Measurements from ENCODE around the gene IGLL1.
"Not testable (repeated sequence)": the region's sequence is repeated elsewhere in the genome, so short reads cannot be mapped to it uniquely, and the experiment has no call there.

Gene IGLL1

DNA sequence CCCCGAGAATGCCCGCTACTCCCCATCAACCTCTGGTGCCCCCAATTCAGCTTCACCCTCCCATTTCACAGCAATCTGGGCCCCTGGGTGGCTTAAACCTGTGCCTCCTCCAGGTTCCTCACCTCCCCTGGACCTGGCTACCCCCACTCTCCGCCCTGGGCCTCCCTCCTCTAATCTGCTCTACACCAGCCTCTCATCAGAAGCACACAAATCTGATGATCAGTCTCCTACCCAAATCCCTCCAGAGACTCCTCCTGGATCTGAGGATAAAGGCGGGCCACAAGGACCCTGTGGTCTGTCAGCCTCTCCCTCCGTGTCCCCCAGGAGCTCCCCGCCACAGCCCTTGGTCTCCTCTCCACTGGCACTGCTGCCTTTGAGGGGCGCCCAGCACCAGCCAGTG is 23.2 kb upstream of the IGLL1 start:
- no peaks in the 10 kb centered on the region for H3K36me3 ChIP-seq (ENCODE audit: insufficient read depth, low read length)

DNA sequence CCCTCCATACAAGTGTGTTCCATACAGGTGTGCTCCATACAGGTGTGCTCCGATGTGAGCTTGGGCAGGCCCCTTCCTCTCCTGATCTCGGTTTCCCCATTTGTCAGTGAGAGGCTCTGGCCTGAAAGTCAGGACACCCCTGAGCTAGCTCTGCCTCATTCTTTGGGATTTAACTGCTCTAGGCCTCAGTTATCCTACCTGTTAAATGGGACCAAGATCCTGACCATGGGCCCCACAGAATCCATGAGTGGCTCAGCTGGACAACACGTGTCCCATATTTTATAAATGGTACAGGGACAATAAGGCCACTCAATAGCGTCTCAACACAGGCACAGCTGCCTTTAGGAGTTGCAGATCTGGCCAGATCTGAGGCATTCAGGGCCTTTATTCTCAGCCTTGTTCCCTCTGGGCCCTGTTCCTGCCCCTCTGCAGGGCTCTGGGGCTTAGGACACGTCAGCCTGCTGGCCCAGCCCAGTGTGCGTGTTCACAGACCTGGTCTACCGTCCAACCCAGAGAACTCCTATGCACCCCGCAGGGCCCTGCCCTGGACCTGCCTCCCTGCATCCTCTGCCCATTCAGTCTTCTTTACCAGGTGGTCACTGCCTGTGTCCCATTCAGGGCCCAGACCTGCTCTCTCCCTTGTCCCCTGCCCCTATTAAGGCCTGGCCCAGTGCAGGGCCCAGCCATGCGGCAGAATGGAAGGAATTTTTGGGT is 18.9 kb upstream of the IGLL1 start:
- Histone ChIP-seq H3K9ac (ENCODE audit: low read depth, low read length) (no peak overlapping the region), H3K4me1 (ENCODE audit: insufficient read depth, low read length) (no peaks in the 10 kb centered on the region)

More for the DNA sequence above, 23.2 kb upstream of the IGLL1 start:
- Histone ChIP-seq H3K9me3 (ENCODE audit: control insufficient read depth, insufficient read depth, low read length) (no peaks in the 10 kb centered on the region), H3K9ac (ENCODE audit: low read depth, low read length) (no peak overlapping the region), H3K4me1 (ENCODE audit: insufficient read depth, low read length) (no peaks in the 10 kb centered on the region)

DNA sequence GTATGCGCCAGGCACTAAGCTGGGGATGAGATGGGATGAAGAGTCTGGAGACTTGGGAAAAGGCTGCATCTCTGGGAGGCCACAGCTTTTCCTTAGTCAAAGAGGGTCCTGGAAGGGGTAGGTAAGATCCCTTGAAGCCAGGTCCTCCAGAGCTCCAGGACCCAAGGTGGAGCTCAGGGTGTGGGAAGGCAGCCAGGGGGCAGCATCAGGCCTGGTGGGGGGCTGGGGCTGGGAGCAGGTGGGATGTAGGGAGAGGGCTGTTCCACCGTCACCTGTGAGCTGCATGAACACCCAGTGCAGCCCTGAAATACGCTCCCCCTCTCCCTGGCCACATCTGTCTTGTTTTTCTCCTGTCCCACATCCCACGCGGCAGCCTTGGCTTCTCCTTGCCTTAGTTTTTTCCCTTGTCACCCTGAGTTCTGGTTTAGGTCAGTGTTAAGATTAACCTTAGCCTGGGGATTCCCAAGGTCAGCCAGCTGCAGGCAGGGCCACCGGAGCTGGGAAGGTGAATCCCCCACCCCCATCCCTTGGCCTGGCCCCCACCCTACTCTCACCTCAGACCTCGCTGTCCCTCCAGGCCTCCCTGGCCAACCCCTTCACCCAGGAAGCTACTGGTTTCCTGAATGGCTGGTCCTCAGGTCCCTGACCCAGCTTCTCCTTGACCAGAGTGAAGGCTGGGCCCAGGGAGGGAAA is 17.6 kb upstream of the IGLL1 start:
- H3K9me3 ChIP-seq (ENCODE audit: control insufficient read depth, insufficient read depth, low read length); H3K36me3 ChIP-seq (ENCODE audit: insufficient read depth, low read length); H3K4me1 ChIP-seq (ENCODE audit: insufficient read depth, low read length); H3K9ac ChIP-seq (ENCODE audit: low read depth, low read length): not testable (repeated sequence)

More for the DNA sequence above, 18.9 kb upstream of the IGLL1 start:
- Histone ChIP-seq H3K36me3 (ENCODE audit: insufficient read depth, low read length) (no peaks in the 10 kb centered on the region), H3K9me3 (ENCODE audit: control insufficient read depth, insufficient read depth, low read length) (no peaks in the 10 kb centered on the region)

DNA sequence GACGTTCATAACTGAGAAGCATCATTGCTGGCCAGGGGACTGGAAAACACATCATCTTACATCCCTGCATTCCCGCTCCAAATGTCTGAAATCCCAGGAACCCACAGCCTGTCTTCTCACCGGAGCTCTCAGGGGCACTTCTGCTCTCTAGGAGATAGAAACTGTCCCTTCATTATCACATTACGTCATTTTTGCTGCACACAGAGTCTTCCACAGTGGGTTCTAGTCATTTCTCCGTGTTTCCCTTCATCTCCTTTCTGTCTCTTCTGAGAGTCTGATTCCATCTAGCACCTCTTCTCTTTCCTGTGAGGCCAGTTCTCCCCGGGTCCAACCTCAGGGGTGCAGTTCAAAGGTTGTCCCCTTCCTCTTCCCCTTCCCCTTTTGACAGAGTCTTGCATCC is 15.8 kb upstream of the IGLL1 start:
- not testable (repeated sequence) for H3K9me3 ChIP-seq (ENCODE audit: control insufficient read depth, insufficient read depth, low read length); H3K4me1 ChIP-seq (ENCODE audit: insufficient read depth, low read length); H3K36me3 ChIP-seq (ENCODE audit: insufficient read depth, low read length); H3K9ac ChIP-seq (ENCODE audit: low read depth, low read length)

DNA sequence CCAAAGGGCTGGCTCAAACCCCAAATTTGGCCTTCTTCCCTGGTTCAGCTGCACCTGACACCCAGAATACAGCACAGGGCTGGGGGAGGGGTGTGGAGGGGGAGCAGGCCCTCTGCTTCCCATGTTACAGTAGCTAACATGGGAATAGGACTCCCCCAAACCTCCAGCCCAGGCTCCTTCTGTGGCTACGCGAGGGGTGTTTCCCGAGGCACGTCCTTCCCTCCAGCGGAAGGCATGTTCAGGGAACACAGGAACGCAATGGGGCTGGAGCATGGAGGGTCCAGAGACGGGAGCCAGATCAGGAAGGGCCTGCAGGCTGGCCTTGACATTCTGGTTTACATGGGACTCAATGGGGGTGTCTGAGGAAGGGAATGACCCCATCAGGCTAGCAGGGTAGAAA is 11.8 kb upstream of the IGLL1 start:
- Histone ChIP-seq H3K9me3 (ENCODE audit: control insufficient read depth, insufficient read depth, low read length) (no peaks in the 10 kb centered on the region), H3K4me1 (ENCODE audit: insufficient read depth, low read length) (peaks cover 6% of the 10 kb centered on the region; the same call in 1 of the 2 replicates), H3K9ac (ENCODE audit: low read depth, low read length) (no peak overlapping the region), H3K36me3 (ENCODE audit: insufficient read depth, low read length) (no peaks in the 10 kb centered on the region)

DNA sequence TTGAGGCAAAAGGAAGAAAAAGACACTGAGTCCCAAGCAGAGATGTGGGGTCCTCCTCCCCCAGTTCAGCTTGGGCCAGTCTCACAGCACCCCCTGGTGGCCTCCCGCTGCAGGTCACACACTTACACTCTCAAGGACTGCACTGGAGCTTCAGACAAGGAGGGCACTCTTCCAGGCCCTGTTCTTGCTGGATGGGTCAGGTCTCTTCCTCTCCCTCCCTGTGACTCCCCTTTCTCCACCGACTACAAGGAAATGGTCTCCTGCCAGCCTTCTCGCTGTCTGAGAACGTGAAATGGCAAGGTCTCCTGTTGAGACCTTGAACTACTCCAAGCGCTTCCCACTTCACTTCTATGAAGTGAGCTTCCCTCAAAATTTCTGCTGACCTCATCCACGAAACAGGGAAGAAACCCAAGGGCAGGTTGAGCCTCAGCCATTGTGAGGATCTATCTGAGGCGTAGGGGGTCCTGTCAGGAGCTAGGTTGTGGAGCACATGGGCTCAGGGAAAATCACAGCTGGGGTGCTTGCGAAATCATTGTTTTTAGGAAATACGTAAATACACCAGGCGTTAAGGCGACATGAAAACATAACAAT is 11.2 kb upstream of the IGLL1 start:
- H3K36me3 ChIP-seq (ENCODE audit: insufficient read depth, low read length) = no peaks in the 10 kb centered on the region
- H3K9ac ChIP-seq (ENCODE audit: low read depth, low read length) = no peak overlapping the region
- peaks cover 6% of the 10 kb centered on the region; the same call in 1 of the 2 replicates for H3K4me1 ChIP-seq (ENCODE audit: insufficient read depth, low read length)
- no peaks in the 10 kb centered on the region for H3K9me3 ChIP-seq (ENCODE audit: control insufficient read depth, insufficient read depth, low read length)

DNA sequence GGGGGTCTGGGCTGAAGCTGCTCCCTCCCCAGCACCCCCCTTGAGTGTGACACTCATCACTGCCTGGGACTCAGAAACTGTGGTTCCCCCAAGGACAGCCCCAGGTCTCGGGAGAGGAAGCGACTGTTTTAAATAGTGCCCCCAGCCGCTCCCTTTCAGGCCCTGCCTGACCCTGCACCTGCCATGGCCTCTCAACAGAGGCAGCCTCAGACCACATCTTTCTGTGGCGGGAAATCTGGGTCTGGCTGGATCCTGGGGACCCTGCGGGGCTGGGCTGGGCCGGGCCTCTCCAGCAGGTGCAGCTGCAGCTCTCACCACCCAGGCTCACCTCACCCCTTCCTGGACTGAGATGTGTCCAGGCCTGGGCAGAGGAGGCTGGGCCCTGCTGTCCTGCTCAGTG is 3.7 kb upstream of the IGLL1 start:
- Histone ChIP-seq H3K36me3 (ENCODE audit: insufficient read depth, low read length) (no peaks in the 10 kb centered on the region), H3K9ac (ENCODE audit: low read depth, low read length) (no peak overlapping the region), H3K4me1 (ENCODE audit: insufficient read depth, low read length) (no peaks in the 10 kb centered on the region), H3K9me3 (ENCODE audit: control insufficient read depth, insufficient read depth, low read length) (no peaks in the 10 kb centered on the region)

DNA sequence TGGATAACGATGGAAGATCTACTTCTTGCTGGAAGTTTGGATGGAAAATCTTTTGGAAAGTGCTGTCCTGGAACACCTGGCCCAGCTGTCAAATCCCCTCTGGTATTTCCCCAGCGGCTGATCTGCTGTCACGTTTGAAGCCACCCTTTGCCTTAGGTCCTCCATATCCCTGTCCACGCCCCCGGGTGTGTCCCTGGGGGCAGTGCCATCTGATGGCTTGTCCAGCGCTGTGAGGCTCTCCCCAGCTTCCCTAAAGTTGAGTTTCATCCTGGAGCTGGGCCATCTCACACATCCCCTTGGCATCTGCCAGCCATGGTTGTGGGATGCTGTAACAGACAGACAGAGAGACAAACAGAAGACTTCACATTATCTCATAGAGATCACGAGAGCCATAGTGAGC is 3.1 kb upstream of the IGLL1 start:
- Histone ChIP-seq H3K9ac (ENCODE audit: low read depth, low read length) (no peak overlapping the region), H3K36me3 (ENCODE audit: insufficient read depth, low read length) (no peaks in the 10 kb centered on the region), H3K4me1 (ENCODE audit: insufficient read depth, low read length) (no peaks in the 10 kb centered on the region), H3K9me3 (ENCODE audit: control insufficient read depth, insufficient read depth, low read length) (no peaks in the 10 kb centered on the region)

DNA sequence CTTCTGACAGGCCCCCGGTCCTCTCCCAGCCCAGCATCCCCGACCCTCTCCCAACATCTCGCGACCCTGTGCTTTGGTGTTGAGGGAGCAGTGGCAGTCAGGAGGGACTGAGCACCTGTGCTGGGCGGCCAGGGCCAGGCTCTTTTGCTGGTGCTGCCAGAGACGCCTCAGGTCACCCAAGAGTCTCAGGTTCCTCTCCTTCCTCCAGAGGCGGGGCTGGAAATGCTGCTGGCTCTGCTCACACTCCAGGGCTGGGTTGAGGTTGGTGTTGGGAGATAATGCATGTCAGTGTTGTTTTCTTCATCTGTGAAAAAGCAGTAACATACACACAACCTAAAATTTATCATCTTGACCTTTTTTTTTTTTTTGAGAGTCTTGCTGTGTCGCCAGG is 1.2 kb upstream of the IGLL1 start:
- Histone ChIP-seq H3K4me1 (ENCODE audit: insufficient read depth, low read length) (no peaks in the 10 kb centered on the region), H3K9ac (ENCODE audit: low read depth, low read length) (no peak overlapping the region), H3K9me3 (ENCODE audit: control insufficient read depth, insufficient read depth, low read length) (no peaks in the 10 kb centered on the region), H3K36me3 (ENCODE audit: insufficient read depth, low read length) (no peaks in the 10 kb centered on the region)

DNA sequence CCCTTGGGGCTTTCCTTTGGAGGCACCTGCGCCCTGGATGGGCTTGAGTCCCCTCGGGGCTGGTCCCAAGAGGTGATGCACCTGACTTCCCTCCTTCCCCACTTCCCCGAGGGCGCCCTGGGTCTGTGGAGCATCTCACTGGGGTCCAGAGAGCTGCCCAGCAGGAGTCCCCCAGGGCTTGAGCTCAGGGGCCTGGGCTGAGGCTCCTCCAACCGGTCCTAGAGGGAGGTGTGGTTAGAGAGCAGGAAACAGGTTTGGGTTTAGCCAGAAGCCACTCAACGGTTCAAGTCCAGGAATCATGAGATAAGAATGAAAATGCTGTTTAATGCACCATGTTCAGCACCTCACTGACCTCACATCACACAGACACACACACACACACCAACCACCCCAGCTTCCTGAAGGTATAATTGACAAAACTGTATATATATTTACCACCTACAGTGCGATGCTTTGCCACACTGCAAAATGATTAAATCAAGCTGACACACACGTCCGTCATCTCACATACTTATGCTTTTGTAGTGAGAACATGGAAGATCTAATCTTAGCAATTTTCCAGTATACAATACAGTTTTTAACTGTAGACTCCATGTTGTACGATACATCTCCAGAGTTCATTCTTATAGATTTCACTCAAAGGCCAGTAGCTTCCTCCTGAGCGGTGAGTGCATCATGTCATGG is 628 bp upstream of the IGLL1 start:
- Histone ChIP-seq H3K36me3 (ENCODE audit: insufficient read depth, low read length) (no peaks in the 10 kb centered on the region), H3K9me3 (ENCODE audit: control insufficient read depth, insufficient read depth, low read length) (no peaks in the 10 kb centered on the region), H3K9ac (ENCODE audit: low read depth, low read length) (no peak overlapping the region), H3K4me1 (ENCODE audit: insufficient read depth, low read length) (no peaks in the 10 kb centered on the region)

DNA sequence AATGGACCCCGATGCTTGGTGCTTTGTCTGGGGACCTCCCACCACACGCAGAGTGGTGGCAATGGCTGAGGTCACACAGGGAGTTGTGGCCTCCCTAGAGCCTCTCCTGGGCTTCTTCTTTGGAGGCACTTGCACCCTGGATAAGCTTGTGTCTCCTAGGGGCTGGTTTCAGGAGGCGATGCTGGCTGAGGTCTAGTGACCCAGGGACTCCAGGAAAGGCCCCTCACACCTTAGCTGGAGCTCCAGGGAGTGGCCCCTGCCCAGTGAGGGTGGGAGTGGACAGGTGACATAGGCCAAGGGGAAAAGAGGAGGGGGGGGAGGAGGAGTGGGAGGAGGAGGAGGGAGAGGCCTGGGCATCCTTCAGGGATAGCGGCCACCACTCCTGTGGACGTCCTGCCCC is 810 bp downstream of the IGLL1 start:
- Histone ChIP-seq H3K4me1 (ENCODE audit: insufficient read depth, low read length) (peaks cover 3% of the 10 kb centered on the region; the same call in 1 of the 2 replicates), H3K36me3 (ENCODE audit: insufficient read depth, low read length) (no peaks in the 10 kb centered on the region), H3K9ac (ENCODE audit: low read depth, low read length) (no peak overlapping the region), H3K9me3 (ENCODE audit: control insufficient read depth, insufficient read depth, low read length) (no peaks in the 10 kb centered on the region)

DNA sequence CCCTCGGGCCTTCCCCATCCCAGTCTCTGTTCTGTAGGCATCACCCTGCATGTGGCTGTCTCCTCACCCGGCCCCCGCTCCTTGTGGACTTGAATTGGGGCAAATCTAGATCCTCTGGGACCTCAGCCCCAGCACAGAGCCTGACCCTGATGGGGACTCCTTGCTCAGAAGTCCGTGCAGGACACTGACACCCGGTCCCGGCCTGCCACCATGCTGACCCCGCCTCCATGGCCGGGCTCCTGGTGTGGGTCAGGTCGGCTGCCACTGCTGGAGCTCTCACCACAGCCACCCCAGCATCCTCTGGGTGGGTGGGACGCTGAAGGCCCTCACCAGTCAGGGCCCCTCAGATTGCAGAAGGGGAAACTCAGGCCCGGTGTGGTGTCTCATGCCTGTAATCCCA is 1.8 kb downstream of the IGLL1 start:
- H3K4me1 ChIP-seq (ENCODE audit: insufficient read depth, low read length) = peaks cover 3% of the 10 kb centered on the region; the same call in 1 of the 2 replicates
- H3K9me3 ChIP-seq (ENCODE audit: control insufficient read depth, insufficient read depth, low read length) = no peaks in the 10 kb centered on the region
- H3K36me3 ChIP-seq (ENCODE audit: insufficient read depth, low read length) = no peaks in the 10 kb centered on the region
- no peak overlapping the region for H3K9ac ChIP-seq (ENCODE audit: low read depth, low read length)

DNA sequence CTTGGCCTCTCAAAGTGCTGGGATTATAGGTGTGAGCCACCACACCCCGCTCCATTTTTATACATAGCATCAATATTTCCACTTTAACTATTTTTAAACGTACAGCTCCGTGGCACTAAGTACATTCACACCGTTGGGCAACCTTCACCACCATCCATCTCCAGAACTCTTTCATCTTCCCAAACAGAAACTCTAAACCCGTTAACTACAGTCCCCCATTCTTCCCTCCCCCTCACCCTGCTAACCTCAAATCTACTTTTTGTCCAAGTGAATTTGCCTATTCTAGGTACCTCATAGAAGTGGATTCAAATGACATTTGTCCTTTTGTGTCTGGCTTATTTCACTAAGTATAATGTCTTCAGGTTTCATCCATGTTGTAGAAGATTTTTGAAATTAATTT is 3.4 kb downstream of the IGLL1 start:
- Histone ChIP-seq H3K9ac (ENCODE audit: low read depth, low read length) (no peak overlapping the region), H3K36me3 (ENCODE audit: insufficient read depth, low read length) (no peaks in the 10 kb centered on the region), H3K4me1 (ENCODE audit: insufficient read depth, low read length) (peaks cover 3% of the 10 kb centered on the region; the same call in 1 of the 2 replicates), H3K9me3 (ENCODE audit: control insufficient read depth, insufficient read depth, low read length) (no peaks in the 10 kb centered on the region)

DNA sequence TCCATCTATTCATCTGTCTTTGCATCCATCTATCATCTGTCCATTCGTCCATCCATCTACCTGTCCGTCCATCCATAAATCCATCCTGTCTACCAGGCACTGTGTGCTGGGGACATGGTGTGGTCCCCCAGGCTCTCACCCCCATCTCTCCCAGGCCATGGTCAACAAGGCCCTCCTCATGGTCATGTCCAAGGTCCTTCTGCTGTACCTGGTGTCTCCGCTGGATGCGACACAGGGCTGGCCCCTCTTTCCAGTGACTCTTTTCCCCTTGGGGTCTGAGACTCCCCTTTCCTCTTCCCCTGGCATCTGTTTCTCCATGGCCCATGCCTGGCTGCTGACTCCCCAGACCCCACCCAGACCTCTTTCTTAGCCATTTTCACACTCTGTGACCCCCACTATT is 4.5 kb downstream of the IGLL1 start:
- H3K4me1 ChIP-seq (ENCODE audit: insufficient read depth, low read length) = peaks cover 3% of the 10 kb centered on the region; the same call in 1 of the 2 replicates
- H3K36me3 ChIP-seq (ENCODE audit: insufficient read depth, low read length) = no peaks in the 10 kb centered on the region

More for the DNA sequence above, 4.5 kb downstream of the IGLL1 start:
- no peak overlapping the region for H3K9ac ChIP-seq (ENCODE audit: low read depth, low read length)
- H3K9me3 ChIP-seq (ENCODE audit: control insufficient read depth, insufficient read depth, low read length) = no peaks in the 10 kb centered on the region

All from ES-I3 (cell line).